ENCODE measurements around the gene FPGT.
A peak's percentile ranks its signal among the peaks of the same experiment; 100 is the strongest.
"Not testable (repeated sequence)": the region's sequence is repeated elsewhere in the genome, so short reads cannot be mapped to it uniquely, and the experiment has no call there.

FPGT gene

GRCh38 chr1:74197657-74198552, at the start of gene FPGT, which contains the start of gene LRRIQ3:
Gene FPGT (plus strand): TSS chr1:74198242. CDS start chr1:74198279, 37 bp downstream.
Gene LRRIQ3 (minus strand): TSS chr1:74198176. CDS start chr1:74183684, 14,492 bp downstream.
- no peak for TF ChIP-seq ZFX (IDR thresholded peaks at IDR 0.05; ENCODE audit: borderline replicate concordance)
- TF ChIP-seq CTCF (IDR thresholded peaks at IDR 0.05) = no peak
- peak within 1 kb of the TSS; percentile 78 for H3K27ac ChIP-seq

GRCh38 chr1:74160046-74160445, 38.0 kb upstream of the FPGT start:
- TF ChIP-seq ZFX (IDR thresholded peaks at IDR 0.05; ENCODE audit: borderline replicate concordance) = no peak
- no peak for TF ChIP-seq CTCF (IDR thresholded peaks at IDR 0.05)
- H3K27ac ChIP-seq = no peak overlapping the region

- no peak overlapping the region for H3K27ac ChIP-seq
- TF ChIP-seq ZFX (IDR thresholded peaks at IDR 0.05; ENCODE audit: borderline replicate concordance) = no peak
- no peak for TF ChIP-seq CTCF (IDR thresholded peaks at IDR 0.05)
Observed at GRCh38 chr1:74161497-74161896, 36.5 kb upstream of the FPGT start.

- no peak for TF ChIP-seq ZFX (IDR thresholded peaks at IDR 0.05; ENCODE audit: borderline replicate concordance)
- TF ChIP-seq CTCF (IDR thresholded peaks at IDR 0.05) = no peak
- no peak overlapping the region for H3K27ac ChIP-seq
Observed at GRCh38 chr1:74162333-74162732, 35.7 kb upstream of the FPGT start.

GRCh38 chr1:74174423-74174822, 23.6 kb upstream of the FPGT start:
- H3K27ac ChIP-seq = not testable (repeated sequence)

GRCh38 chr1:74180490-74180889, 17.6 kb upstream of the FPGT start:
- no peak for TF ChIP-seq CTCF (IDR thresholded peaks at IDR 0.05)
- no peak for TF ChIP-seq ZFX (IDR thresholded peaks at IDR 0.05; ENCODE audit: borderline replicate concordance)
- H3K27ac ChIP-seq = no peak overlapping the region

DNA sequence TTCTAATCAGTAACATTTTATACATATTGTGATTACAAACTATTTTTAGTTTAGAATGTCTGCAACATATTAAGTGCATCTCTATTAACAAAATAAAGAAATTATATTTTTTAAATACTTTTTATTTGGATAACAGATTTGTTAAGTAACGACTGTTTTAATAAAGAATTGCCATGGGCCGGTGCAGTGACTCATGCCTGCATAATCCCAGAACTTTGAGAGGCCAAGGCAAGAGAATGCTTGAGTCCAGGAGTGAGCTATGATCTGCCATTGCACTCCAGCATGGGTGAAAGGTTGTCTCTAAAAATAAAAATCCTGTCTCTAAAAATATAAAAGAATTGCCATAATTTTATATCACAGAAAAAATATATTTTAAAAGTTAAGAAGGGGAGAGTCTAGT, 4.1 kb upstream of the FPGT start:
- no peak overlapping the region for H3K27ac ChIP-seq
- TF ChIP-seq CTCF (IDR thresholded peaks at IDR 0.05) (no peak), ZFX (IDR thresholded peaks at IDR 0.05; ENCODE audit: borderline replicate concordance) (no peak)

Measured in 22Rv1 (cell line).